ENCODE data around the gene RBM33. TPM values are rescaled to one million over a fixed set of nuclear protein-coding genes. Genes with fewer than 3 reads are reported as not detected.

The RBM33 gene
- total and polyA plus RNA-seq, 8 donors, result 14.6 to 40.1 (median 32.7) TPM

DNA sequence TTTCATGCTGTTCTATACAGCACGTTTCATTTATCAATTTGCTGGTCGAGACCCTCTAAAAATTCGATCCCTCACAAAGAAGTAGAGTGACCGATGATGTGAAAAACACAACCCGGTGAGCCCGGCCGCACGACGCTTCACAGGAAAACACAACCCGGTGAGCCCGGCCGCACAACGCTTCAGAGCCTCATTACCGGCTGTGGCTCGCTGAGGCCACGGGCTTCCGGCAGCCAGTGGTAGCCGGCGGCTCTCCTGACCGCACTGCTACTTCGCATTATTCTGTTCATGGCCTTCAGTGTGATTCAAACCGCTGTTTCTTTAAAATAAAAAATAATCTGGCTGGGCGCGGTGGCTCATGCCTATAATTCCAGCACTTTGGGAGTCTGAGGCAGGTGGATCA, 42.3 kb upstream of the RBM33 start:
- no peaks in the 10 kb centered on the region for H3K9me3 ChIP-seq
- no peak overlapping the region for H3K4me3 ChIP-seq
- H3K27ac ChIP-seq, result no peak overlapping the region
- no peaks in the 10 kb centered on the region for H3K36me3 ChIP-seq
- DNase-seq (no peak), ATAC-seq (no peak), FAIRE-seq (no peak)
- H3K4me1 ChIP-seq, result peaks cover 7 to 19% (median 12%) of the 10 kb centered on the region in 3 donors
- WGBS, 2 donors, result 81 to 91% methylated on average over 24 of the region's 24 CpGs
- TF ChIP-seq, protein P1, sequence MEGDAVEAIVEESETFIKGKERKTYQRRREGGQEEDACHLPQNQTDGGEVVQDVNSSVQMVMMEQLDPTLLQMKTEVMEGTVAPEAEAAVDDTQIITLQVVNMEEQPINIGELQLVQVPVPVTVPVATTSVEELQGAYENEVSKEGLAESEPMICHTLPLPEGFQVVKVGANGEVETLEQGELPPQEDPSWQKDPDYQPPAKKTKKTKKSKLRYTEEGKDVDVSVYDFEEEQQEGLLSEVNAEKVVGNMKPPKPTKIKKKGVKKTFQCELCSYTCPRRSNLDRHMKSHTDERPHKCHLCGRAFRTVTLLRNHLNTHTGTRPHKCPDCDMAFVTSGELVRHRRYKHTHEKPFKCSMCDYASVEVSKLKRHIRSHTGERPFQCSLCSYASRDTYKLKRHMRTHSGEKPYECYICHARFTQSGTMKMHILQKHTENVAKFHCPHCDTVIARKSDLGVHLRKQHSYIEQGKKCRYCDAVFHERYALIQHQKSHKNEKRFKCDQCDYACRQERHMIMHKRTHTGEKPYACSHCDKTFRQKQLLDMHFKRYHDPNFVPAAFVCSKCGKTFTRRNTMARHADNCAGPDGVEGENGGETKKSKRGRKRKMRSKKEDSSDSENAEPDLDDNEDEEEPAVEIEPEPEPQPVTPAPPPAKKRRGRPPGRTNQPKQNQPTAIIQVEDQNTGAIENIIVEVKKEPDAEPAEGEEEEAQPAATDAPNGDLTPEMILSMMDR (IDR thresholded peaks at IDR 0.05), result no peak
- H3K27me3 ChIP-seq, result no peaks in the 10 kb centered on the region
- intact Hi-C loops (cut with DNase I), result loop anchor here in 1 of 3 donors (5.0 kb wide), 1 partner anchor 135 kb away; no protein-coding TSS in a partner anchor

DNA sequence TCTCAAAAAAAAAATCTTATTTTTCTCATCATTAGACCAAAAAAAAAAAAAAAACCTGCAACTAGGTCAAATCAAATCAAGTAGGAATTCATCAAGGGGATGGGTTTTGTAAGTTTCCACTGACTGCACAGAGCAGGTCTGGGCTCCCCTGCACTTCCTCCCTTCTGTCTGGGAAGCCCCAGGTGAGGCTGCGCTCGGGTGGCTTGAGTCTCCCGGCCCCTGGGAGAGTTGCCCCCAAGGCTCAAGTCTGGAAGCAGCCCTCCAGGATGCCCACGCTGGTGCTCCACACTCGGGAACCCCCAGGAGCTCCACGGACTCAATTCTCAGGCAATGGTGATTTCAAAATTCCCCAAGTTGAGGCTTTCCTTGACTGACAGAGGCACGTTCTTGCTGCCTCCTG, 41.7 kb upstream of the RBM33 start:
- intact Hi-C loops (cut with DNase I), result loop anchor here in 1 of 3 donors (5.0 kb wide), 1 partner anchor 135 kb away; no protein-coding TSS in a partner anchor
- ATAC-seq (no peak), FAIRE-seq (no peak), DNase-seq (no peak)
- Histone ChIP-seq H3K9me3 (no peaks in the 10 kb centered on the region), H3K27ac (no peak overlapping the region), H3K4me1 (peaks cover 7 to 13% (median 7%) of the 10 kb centered on the region in 3 donors), H3K27me3 (no peaks in the 10 kb centered on the region), H3K36me3 (no peaks in the 10 kb centered on the region), H3K4me3 (no peak overlapping the region)
- TF ChIP-seq, protein P1 (IDR thresholded peaks at IDR 0.05), result no peak
- 64 to 69% methylated on average over 7 of the region's 7 CpGs for WGBS, 2 donors

DNA sequence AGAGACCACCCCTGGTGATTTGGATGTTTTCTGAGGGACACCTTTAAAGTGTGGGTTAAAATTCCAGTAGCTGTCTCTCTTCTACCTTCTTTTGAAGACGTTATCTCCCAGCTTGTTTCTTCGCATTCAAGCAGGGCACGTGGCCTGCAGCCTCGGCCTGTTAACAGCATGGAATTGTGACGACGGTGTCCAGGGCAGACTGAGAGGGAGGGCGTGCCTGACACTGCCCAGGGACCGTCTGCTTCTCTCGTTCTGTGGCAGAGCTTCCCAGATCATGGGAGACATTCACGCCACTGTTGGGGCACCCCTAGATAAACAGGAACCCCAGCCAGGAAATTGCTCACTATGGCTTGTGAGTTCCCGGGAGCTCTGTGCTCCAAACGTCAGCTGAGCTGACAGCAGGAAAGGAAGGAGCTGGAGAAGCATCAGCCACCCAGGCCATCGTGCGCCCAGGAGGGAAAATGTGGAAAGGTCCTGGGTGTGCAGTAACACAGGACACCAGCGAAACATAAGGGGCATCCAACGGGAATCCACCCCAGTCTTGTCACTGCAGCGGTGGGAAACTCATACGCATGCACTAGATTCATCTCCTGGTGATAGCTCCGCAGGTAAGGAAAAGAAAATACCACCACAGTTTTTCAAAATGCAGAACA, 41.1 kb upstream of the RBM33 start:
- ATAC-seq, result no peak
- WGBS, 2 donors, result 70 to 72% methylated on average over 19 of the region's 19 CpGs
- H3K4me3 ChIP-seq, result no peak overlapping the region
- H3K27ac ChIP-seq, result no peak overlapping the region
- H3K36me3 ChIP-seq, result no peaks in the 10 kb centered on the region
- no peak for DNase-seq
- no peak for FAIRE-seq
- no peaks in the 10 kb centered on the region for H3K27me3 ChIP-seq
- peaks cover 2 to 7% (median 3%) of the 10 kb centered on the region in 3 donors for H3K4me1 ChIP-seq
- TF ChIP-seq, protein P1 (IDR thresholded peaks at IDR 0.05), result no peak
- intact Hi-C loops (cut with DNase I), result loop anchor here in 1 of 3 donors (5.0 kb wide), 1 partner anchor 134 kb away; no protein-coding TSS in a partner anchor
- H3K9me3 ChIP-seq, result no peaks in the 10 kb centered on the region

DNA sequence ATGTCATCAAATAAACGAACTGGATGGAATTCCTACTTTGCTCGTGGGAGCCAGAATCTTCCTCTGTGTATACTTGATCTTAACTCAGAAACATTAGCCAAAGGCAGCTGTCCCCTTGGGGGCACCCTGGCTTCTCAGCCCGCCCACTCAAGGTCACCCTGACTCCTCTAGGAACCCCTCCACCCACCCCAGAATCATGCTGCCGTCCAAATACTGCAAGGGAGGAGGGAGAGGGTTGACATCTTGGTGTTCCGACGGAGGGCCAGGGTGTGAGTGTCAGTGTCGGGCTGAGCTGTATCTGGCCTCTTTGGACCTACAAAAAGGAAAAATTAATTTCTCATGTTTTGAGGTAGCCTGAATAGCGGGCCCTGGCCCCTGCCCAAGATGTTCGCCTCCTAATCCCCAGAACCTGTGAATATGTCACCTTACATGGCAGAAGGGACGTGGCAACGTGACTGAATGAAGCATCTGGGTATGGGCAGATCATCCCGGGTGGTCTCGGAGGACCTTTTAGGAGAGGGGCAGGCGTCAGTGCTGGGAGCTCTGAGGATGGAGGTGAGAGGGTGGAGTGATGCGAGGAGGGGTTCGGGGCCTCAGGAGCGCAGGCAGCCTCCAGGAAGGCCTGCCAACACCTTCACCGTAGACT, 40.5 kb upstream of the RBM33 start:
- ATAC-seq, result no peak
- no peak for FAIRE-seq
- no peaks in the 10 kb centered on the region for H3K36me3 ChIP-seq
- H3K4me1 ChIP-seq, result peaks cover 0 to under 1% (median 0%) of the 10 kb centered on the region in 3 donors
- no peak overlapping the region for H3K4me3 ChIP-seq
- no peaks in the 10 kb centered on the region for H3K27me3 ChIP-seq
- intact Hi-C loops (cut with DNase I), result loop anchor here in 1 of 3 donors (5.0 kb wide), 1 partner anchor 133 kb away; no protein-coding TSS in a partner anchor
- TF ChIP-seq, protein P1 (IDR thresholded peaks at IDR 0.05), result no peak
- WGBS, 2 donors, result 77 to 82% methylated on average over 18 of the region's 18 CpGs
- H3K27ac ChIP-seq, result no peak overlapping the region
- no peaks in the 10 kb centered on the region for H3K9me3 ChIP-seq
- no peak for DNase-seq

Measured in pancreas (tissue), 10 donors.